ENCODE results near the gene SLC12A9.
"Not testable (repeated sequence)": the region's sequence is repeated elsewhere in the genome, so short reads cannot be mapped to it uniquely, and the experiment has no call there.

Gene SLC12A9, protein sequence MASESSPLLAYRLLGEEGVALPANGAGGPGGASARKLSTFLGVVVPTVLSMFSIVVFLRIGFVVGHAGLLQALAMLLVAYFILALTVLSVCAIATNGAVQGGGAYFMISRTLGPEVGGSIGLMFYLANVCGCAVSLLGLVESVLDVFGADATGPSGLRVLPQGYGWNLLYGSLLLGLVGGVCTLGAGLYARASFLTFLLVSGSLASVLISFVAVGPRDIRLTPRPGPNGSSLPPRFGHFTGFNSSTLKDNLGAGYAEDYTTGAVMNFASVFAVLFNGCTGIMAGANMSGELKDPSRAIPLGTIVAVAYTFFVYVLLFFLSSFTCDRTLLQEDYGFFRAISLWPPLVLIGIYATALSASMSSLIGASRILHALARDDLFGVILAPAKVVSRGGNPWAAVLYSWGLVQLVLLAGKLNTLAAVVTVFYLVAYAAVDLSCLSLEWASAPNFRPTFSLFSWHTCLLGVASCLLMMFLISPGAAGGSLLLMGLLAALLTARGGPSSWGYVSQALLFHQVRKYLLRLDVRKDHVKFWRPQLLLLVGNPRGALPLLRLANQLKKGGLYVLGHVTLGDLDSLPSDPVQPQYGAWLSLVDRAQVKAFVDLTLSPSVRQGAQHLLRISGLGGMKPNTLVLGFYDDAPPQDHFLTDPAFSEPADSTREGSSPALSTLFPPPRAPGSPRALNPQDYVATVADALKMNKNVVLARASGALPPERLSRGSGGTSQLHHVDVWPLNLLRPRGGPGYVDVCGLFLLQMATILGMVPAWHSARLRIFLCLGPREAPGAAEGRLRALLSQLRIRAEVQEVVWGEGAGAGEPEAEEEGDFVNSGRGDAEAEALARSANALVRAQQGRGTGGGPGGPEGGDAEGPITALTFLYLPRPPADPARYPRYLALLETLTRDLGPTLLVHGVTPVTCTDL

DNA sequence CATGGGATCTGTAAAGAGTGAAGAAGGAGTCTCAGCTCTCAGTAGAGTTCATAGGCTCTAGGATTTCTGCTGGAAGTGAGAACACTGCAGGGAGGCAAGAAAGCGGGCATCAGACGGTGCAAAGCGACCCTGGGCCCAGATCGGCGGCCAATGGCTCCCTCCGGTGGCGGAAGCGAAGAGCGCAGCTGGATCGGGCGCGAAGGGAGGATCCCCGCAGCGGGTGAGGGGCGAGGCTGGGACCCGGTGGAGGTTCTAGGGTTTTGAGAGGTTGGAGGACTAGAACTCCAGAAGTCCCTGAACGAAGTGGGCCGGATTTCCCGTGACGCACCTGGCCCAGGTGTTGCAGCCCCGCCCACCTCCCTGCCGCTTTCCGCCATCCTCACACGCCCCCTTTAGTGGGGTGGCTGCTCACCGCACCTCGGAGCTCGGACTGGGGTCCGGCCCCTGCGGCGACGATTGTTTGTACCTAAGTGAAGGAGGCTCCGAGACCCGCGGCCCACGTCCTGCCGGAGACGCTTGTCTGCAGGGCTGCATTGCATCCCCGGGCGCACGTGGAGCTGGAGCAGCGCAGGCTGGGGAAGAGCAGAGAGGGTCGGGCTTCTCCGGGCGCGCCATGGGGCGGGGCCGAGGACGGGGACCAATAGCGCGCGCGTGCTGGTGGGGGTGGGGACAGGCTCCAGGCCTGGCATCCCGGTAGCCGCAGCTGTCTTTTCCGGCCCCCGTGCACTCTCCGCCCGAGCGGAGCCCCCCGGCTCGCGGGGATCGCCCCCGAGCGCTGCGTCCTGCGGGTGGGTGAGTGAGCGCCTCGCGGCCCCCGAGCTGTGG lies at the start of gene SLC12A9:
Gene SLC12A9 (plus strand): TSS at position 666 of the 825 bp plus-strand sequence. CDS start 1,485 bp downstream, outside the sequence.
- peak; percentile 94 for DNase-seq

DNA sequence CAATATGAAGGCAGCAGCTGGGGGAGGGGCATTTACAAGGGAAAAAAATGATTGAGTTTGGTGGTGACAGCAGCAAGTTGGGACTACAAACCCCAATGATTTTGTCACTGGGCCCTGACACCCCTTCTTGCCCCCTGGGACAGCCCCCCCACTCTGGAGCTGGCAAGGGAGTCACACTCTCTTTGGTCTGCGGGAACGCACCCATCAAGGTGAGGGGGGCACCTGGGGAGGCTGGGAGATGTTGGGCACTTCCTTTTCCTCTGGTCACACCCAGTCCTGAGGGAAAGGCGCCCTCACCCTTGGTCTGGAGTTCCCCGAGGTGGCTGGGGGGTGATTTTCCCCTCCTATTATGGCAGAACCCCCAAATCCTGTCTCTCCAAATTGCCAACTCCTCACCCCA lies 49.6 kb upstream of the SLC12A9 start:
- DNase-seq = no peak

DNA sequence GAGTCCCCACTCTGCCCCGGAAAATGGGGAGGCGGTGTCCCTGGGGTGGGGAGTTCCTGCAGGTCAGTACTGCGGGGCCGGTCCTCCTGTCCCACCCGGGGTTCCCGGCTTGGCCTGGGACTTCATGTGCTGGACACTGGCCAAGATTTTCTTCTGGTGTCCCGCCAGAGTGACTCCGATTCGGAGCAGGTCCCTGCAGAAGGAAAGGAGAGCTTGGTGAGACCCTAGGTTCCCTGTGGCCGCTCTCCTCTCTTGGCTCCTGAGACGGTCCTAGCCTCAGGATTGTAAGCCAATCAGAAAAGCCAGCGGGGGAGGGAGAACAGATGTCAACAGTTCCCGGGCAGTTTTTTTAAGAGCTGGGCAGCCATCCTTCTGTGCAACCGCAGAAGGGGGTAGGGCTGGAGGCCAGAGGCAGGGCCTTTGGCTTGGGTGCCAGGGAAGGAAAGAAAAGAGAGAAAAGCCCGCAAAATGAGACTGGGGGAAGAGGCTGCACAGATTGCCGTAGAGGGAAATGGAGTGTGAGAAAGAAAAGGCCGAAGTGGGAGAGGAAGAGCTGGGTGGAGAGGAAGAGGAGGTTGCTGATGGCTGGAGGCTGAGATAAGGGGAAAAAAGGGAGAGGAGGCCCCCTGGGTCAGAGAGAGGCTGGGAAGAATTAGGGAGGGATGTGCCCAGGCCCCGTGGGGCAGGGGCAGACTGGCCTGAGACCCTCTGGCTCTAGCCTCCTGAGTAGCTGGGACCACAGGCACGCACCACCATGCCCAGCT lies 48.9 kb upstream of the SLC12A9 start:
- peak; percentile 96 for DNase-seq

DNA sequence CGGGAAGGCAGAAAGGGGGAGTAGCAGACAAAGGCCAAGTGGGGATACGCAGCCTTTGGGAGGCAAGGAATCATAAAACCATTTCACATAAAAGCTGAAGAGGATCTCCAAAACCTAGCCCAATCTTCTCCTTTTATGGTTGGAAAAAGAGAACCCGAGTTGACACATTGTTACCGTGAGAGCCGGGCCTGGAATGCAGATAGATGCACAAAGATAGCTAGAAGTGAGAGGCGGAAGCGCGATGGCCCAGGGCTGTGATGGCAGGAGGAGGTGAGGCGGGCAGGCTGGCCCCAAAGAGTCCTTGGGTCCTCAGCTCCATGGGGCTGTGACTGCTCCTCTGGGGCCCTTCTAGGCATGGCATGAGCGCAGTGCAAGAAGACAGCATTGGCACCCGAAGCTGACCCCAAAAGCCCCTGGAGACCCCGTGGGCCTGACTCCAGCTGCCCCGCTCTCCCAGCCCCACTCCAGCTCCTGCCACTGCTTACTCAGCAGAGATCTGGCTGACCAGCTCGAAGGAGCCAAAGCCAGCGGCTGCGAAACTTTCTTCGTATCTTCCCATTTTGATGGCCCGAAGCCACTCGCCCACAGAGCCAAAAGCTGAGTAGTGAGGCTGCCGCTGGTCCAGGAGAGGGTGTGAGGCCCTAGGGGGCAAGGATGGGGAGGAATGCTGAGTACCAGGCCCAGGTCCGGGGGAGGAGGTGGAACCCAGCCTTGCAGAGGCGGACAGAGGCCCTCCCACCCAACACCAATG lies 47.7 kb upstream of the SLC12A9 start:
- DNase-seq = no peak

DNA sequence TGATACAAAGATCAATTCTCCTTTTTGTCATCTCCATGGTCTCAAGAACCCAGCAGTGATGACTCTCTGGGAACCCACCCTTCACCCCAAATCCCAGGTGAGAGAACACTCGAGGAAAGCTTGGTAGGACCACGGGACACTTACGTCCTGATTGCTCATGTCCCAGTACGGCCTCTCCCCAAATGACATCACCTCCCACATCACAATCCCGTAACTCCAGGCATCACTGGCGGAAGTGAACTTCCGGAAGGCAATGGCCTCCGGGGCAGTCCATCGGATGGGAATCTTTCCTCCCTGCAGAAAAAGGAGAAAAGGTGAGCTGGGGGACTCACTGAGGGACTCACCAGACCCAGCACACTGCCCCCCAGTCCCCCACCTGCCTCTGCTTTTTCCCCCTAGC lies 46.2 kb upstream of the SLC12A9 start:
- DNase-seq = no peak

DNA sequence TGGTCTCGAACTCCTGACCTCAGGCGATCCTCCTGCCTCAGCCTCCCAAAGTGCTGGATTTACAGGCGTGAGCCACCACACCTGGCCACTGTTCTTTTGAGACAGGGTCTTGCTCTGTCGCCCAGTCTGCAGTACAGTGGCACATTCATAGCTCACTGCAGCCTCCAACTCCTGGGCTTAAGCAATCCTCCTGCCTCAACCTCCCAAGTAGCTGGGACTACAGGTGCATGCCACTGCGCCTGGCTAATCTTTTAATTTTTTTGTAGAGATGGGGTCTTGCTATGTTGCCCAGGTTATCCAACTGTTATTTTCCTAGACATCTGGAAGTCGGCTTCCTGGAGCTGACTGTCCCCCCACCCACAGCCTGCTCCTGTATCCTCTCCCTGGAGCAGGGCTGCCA lies 45.6 kb upstream of the SLC12A9 start:
- DNase-seq = not testable (repeated sequence)

DNA sequence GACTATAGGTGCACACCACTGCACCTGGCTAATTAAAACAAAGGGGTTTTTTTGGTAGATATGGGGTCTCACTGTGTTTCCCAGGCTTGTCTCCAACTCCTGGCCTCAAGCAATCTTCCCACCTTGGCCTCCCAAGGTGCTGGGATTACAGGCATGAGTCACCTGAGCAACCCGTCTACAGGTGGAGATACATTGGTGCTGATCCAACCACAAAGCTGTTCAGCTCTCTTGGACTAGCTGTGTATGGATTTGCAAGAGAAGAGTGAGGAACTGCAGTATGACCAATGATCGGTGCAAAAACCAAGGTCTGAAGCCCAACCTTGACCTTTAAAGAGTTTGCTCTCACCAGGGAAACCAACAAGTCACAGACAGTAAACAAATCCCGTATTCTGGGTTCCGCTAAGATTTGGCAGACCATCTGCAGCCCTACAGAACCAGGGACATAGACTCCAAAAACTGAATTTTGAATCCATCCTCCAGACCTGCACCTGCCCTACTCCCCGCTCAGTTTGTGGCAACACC lies 44.1 kb upstream of the SLC12A9 start:
- DNase-seq = no peak

DNA sequence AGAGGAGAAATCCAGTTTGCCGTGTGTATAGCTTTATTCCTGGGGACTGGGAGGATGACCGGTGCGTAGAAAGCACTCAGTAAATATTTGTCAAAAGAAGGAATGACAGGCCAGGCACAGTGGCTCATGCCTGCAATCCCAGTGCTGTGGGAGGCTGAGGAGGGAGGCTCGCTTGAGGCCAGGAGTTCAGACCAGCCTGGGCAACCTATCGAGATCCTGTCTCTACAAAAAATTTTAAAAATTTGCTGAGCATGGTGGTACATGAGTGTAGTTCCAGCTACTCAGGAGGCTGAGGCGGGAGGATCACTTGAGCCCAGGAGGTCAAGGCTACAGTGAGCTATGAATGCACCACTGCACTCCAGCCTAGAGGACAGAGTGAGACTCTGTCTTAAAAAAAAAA lies 41.0 kb upstream of the SLC12A9 start:
- DNase-seq = no peak

DNA sequence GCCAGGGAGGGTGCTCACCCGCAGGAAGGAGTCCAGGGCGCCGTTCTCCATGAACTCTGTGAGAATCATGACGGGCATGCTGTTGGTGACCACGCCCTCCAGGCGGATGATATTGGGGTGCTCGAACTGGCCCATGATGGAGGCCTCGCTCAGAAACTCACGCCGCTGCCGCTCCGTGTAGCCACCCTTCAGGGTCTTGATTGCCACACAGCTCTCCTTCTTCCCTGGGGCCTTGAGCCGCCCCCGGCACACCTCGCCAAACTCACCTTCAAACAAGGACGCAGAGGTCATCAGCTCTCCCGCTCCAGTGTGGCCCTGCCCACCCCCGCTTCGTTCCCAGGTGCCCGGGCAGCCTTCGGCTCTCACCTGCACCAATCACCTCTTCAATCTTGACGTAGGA lies 39.8 kb upstream of the SLC12A9 start:
- no peak for DNase-seq

DNA sequence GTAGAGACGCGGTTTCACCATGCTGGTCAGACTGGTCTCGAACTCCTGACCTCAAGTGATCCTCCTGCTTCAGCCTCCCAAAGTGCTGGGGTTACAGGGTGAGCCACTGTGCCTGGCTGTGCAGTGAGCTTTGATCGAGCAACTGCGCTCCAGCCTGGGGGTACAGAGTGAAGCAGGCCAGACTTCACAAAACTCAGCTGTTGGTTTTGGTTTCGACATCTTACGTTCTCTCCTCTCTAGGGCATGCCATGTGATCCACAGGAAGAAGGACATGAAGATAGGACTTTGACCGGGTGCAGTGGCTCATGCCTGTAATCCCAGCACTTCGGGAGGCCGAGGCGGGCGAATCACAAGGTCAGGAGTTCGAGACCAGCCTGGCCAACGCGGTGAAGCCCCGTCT lies 36.0 kb upstream of the SLC12A9 start:
- DNase-seq = not testable (repeated sequence)

DNA sequence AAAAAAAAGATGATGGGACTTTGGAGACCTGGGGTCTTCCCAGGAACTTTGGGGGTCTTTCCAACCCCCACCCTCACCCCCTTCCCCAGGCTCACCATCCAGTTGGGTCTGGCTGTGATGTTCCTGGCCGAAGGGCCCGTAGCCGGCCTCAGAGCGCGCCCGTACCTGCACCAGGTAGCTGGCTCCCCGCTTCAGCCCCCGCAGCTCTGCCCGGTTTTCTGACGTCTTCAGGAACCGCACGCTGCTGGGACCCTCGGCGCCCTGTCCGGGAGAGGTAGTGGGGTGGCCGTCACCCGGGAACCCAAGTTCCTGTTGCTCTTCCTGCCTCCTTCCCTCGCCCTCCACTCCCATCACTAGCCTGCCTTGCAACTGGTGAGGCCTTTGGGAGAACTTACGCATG lies 35.4 kb upstream of the SLC12A9 start:
- DNase-seq = no peak

DNA sequence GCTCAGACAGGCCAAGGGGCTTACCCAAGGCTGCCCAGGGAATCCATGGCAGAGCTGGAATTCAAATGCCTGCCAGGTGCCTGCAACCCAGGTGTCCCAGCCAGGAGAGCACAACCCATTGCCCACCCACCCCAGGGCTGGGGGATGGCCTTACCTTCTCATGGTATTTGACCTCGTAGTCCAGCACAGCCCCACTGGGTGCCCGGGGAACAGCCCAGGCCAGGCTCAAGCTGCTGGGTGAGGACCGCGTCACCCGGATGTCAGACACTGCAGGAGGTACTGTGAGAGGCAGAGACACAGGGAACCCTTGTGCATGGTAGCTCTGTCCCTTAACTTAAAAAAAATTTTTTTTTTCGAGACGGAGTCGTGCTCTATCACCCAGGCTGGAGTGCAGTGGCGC lies 34.1 kb upstream of the SLC12A9 start:
- DNase-seq = no peak

DNA sequence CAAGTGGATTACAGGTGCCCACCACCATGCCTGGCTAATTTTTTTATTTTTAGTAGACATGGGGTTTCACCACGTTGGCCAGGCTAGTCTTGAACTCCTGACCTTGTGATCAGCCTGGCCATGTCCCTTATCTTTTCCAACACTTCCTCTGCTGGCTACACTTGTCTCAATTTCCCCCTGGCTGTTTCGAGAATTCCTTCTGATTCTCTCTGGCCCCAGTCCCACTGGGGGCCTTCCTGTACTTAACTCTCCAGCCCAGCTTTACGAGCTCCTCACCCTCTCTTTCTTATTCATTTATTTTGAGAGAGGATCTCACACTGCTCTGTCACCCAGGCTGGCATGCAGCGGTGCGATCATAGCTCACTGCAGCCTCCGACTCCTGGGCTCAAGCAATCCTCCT lies 33.7 kb upstream of the SLC12A9 start:
- DNase-seq = no peak

DNA sequence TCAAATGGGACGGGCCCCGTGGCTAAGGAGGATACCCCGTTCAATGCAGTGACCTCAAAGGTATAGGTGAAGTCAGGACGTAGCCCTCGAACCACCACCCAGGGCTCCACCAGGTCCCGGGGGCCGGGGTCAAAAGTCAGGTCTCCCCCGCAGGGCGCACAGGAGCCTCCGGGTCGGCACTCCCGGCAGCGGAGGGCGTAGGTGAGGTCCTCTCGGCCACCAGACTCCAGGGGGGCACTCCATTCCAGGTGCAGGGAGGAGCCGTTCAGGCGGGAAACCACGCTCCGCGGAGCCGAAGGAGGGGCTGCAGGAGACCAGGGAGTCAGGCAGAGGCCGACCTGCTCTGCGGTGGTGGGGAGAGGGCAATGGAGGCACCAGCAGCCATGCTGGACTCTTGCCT lies 32.9 kb upstream of the SLC12A9 start:
- DNase-seq = no peak

DNA sequence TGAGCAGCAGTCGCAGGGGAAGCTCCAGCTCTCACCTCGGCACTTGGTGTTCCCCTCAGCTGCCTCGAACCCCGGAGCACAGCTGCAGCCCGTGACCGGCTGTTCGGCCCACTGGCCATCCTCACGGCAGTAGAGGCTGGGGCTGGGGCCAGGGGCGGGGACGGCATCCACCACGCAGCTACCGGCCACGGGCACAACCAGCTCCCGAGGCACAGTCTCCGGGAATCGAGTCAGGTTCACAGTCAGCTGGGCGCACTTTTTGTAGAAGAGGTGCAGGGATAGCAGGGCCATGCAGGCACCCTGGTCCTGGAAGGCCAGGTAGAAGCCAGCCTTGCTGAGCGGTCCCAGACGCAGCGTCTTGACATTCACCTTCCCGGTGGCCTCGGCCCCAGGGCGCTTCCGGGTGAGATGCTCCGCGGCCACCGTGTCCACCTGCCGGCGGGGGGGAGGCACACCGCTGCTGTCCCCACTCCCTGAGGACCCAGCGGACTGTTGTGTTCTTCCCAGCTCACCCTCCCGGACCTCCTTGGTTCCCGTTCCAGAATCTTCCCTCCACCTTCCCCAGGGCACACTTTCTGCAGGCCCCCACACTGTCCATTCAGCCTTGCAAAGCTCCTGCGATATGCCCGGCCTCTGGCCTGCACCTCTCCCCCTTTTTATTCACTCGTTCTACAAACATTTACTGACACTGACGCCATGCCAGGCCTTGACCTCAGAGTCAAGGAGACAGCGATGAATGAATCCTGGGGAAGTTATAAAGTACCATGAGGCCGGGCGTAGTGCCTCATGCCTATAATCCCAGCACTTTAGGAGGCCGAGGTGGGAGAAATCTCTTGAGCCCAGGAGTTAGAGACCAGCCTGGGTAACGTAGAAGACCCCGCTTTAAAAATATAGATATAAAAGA lies 30.0 kb upstream of the SLC12A9 start:
- DNase-seq = no peak

DNA sequence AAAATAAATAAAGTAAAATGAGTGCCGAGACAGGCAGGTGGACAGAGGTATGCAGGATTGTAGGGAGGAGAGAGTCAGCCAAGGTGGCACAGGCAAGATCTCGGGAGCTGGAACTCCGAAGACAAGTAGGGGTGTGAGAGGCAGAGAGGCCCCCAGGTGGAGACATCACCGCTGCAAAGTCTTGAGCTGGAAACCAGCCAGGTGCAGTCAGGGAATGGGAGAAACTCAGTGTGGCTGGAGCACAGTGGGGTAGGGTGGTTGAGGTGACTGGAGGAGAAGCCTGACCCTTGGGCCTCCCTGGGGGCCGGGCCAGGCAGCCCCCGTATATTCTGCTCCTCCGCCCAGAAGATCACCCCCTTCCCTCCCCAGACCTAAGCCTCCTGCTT lies 29.4 kb upstream of the SLC12A9 start:
- no peak for DNase-seq

DNA sequence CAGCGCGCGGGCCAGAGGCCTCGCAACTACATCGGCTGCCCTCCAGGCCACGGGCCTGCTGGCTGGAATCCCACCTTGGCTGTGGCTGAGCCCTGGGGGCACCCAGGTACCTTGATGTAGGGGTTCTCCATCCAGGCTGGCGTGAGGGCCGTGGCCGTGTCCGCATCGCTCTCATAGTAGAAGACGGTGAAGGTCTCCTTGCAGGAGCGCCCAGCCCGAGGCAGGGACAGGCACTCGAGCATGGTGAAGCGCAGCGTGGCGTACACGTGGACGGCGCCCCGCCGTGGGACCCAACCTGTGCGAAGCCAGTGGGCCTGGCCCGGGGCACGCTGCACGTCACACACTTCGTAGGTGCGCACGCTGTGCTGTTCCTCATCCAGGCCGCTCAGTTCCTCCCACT lies 29.0 kb upstream of the SLC12A9 start:
- DNase-seq = no peak

DNA sequence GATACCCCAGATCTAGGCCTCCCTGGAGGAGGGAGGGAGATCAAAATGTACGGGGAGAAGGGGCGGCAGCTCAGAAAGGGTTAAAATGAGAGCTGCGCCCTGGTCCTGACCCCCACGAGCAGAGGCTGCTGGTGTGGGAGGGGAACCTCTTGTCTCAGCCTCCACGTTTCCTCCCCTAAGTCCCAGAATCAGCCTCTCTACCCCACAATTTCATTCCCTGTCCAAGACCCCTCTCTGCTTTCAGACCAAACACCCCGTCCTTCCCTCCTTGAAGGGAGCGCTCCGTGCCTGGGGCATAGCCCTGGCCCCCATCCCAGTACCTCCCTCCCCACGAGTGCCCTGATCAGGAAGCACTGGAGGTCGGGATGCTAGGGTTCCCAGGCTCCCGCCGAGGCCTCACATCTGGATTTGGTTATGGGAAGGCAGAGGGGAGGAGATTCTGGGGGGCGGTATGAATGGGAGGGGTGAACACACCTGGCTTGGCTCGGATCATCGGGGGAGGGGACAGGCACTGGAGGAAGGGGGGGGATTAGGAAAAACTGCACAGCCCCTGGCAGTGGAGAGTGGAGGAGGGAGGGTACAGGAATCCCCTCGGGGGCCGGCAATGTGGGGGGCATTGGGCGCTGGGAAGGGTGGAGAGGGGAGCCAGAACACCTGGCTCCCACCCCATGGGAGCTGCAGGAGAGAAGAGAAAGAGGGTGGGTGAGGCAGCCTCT lies 27.9 kb upstream of the SLC12A9 start:
- DNase-seq = no peak

DNA sequence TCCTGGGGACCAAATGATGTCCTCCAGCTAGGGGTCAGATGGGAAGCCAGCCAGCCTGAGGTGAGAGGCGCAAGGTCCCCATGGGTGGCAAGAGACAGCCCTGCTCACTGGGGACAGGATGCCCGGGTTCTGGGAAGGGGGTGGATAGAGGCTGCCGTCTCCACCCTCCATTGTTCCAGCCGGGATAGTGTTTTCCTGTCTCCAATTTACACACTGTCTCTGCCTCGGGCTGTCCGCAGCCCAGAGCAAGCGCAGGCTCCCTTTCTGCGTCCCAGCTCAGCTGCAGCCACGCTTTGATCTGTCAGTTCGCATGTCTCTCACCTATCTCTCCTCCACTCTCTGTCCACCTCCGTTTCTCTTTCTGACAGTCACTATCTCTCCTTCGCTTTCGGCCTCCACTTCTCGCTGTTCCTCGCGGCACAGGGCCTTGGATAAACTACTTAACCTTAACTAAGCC lies 27.3 kb upstream of the SLC12A9 start:
- no peak for DNase-seq
